MM.1S (cell line): ENCODE data around the gene TXK.

Experiments
- DNase-seq: peaks from one replicate; pipeline ENCODE4 v3.0.0-alpha.2; 2015
- H2AFZ ChIP-seq: fragments of 300-600 bp; sonication (generic); 2 replicates; pipeline ENCODE4 v1.6.0; 2016; ENCODE audit warnings: antibody characterized with exemption, low read length
- H3F3A ChIP-seq: fragments of 300-600 bp; sonication (generic); 2 replicates; pipeline ENCODE4 v1.6.1; 2016; ENCODE audit warnings: mild to moderate bottlenecking, antibody characterized with exemption, low read length, moderate library complexity, mixed read lengths; ENCODE audit not compliant: insufficient read depth
- H3K27ac ChIP-seq: fragments of 300-600 bp; sonication (generic); 2 replicates; pipeline ENCODE4 v1.5.1; 2016; ENCODE audit warnings: mild to moderate bottlenecking, low read length
- H3K27me3 ChIP-seq: fragments of 300-600 bp; sonication (generic); replicated peaks from 2 replicates; pipeline ENCODE4 v1.6.0; 2016; ENCODE audit warnings: low read length; ENCODE audit not compliant: insufficient read depth
- H3K36me3 ChIP-seq: fragments of 300-600 bp; sonication (generic); replicated peaks from 2 replicates; pipeline ENCODE4 v1.6.1; 2016; ENCODE audit warnings: mild to moderate bottlenecking, low read length, mixed read lengths; ENCODE audit not compliant: insufficient read depth
- H3K4me1 ChIP-seq: fragments of 300-600 bp; sonication (generic); 2 replicates; pipeline ENCODE4 v1.6.1; 2016; ENCODE audit warnings: low read length, mixed read lengths
- H3K4me2 ChIP-seq: fragments of 300-600 bp; sonication (generic); 2 replicates; pipeline ENCODE4 v1.6.0; 2016; ENCODE audit warnings: low read depth, low read length
- H3K4me3 ChIP-seq: fragments of 300-600 bp; sonication (generic); 2 replicates; pipeline ENCODE4 v1.5.1; 2016; ENCODE audit warnings: low read length, mixed read lengths
- H3K79me2 ChIP-seq: fragments of 300-600 bp; sonication (generic); 2 replicates; pipeline ENCODE4 v1.6.1; 2016; ENCODE audit warnings: mixed run types, low read length, mixed read lengths
- H3K9ac ChIP-seq: fragments of 300-600 bp; sonication (generic); 2 replicates; pipeline ENCODE4 v1.6.1; 2016; ENCODE audit warnings: low read length, mixed read lengths
- H3K9me2 ChIP-seq: fragments of 300-600 bp; sonication (generic); replicated peaks from 2 replicates; pipeline ENCODE4 v1.6.1; 2016; ENCODE audit warnings: mild to moderate bottlenecking, low read length, mixed read lengths; ENCODE audit not compliant: insufficient read depth
- H3K9me3 ChIP-seq: fragments of 300-600 bp; sonication (generic); replicated peaks from 2 replicates; pipeline ENCODE4 v1.6.1; 2016; ENCODE audit warnings: mild to moderate bottlenecking, low read length, mixed read lengths; ENCODE audit not compliant: insufficient read depth
- H4K20me1 ChIP-seq: fragments of 300-600 bp; sonication (generic); 2 replicates; pipeline ENCODE4 v1.6.1; 2016; ENCODE audit warnings: mild to moderate bottlenecking, low read length, moderate library complexity, mixed read lengths; ENCODE audit not compliant: insufficient read depth
- EZH2 ChIP-seq: fragments of 300-600 bp; sonication (generic); optimal IDR thresholded peaks from 2 replicates; pipeline ENCODE3; 2017; ENCODE audit warnings: low read depth, mild to moderate bottlenecking, antibody characterized with exemption, low read length, mixed read lengths
- EZH2phosphoT487 ChIP-seq: fragments of 300-600 bp; sonication (generic); IDR thresholded peaks from 2 replicates; pipeline ENCODE4 v1.6.1; 2018; ENCODE audit warnings: antibody characterized with exemption, low read length
- TF ChIP-seq, protein P1 (sequence below): fragments of 300-600 bp; sonication (generic); IDR thresholded peaks from 2 replicates; pipeline ENCODE4 v1.5.1; 2016; ENCODE audit warnings: antibody characterized with exemption, low read length, mixed read lengths

The TXK gene

DNA sequence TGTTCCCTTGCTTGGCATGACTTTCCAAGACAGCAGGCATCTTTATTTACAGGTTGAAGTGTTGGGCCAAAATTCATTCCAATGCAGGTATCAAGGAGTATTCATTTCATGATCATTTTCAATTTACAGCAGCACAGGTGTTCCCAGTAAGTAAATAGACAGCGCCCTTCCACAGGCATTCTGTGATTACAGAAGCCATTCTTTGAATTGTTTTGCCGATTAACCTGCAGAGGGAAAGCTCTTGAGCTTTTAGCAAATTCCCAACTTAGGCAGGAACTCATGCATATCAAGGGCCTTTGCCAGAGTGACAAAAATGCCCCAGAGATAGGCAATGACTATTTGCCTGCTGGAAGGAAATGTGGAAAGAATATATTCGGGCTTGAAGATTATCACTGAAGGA, 6.8 kb downstream of the TXK start:
- Histone ChIP-seq H2AFZ (no peak overlapping the region), H3K36me3 (no peaks in the 10 kb centered on the region), H3K9me3 (no peaks in the 10 kb centered on the region), H3F3A (peaks cover 35% of the 10 kb centered on the region), H3K79me2 (no peaks in the 10 kb centered on the region), H3K9ac (no peak overlapping the region), H3K9me2 (no peaks in the 10 kb centered on the region), H3K27ac (peak overlapping the region; percentile 8; the same call in 1 of the 2 replicates), H3K4me1 (peaks cover 26% of the 10 kb centered on the region), H3K4me2 (no peak overlapping the region), H4K20me1 (0 out of 2 replicates have a peak, but pooled peaks cover 4% of the 10 kb centered on the region), H3K4me3 (no peak overlapping the region), H3K27me3 (no peaks in the 10 kb centered on the region)
- TF ChIP-seq, protein P1, sequence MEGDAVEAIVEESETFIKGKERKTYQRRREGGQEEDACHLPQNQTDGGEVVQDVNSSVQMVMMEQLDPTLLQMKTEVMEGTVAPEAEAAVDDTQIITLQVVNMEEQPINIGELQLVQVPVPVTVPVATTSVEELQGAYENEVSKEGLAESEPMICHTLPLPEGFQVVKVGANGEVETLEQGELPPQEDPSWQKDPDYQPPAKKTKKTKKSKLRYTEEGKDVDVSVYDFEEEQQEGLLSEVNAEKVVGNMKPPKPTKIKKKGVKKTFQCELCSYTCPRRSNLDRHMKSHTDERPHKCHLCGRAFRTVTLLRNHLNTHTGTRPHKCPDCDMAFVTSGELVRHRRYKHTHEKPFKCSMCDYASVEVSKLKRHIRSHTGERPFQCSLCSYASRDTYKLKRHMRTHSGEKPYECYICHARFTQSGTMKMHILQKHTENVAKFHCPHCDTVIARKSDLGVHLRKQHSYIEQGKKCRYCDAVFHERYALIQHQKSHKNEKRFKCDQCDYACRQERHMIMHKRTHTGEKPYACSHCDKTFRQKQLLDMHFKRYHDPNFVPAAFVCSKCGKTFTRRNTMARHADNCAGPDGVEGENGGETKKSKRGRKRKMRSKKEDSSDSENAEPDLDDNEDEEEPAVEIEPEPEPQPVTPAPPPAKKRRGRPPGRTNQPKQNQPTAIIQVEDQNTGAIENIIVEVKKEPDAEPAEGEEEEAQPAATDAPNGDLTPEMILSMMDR: no peak
- TF ChIP-seq EZH2: no peak
- TF ChIP-seq EZH2phosphoT487: no peak
- DNase-seq: no peak

DNA sequence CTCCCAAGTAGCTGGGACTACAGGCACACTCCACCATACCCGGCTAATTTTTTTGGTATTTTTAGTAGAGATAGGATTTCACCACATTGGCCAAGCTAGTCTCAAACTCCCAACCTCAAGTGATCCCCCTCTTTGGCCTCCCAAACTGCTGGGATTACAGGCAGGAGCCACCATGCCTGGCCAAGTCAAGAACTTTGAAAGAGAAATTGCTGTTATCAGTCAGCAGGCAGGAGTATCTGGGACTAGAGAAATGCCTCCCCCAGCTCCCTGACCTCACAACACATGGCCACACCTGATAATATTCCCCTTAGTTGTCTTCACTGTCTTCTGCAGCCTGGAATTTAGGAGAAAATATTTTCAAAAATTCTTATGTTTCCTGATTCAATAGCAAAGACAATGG, 7.4 kb downstream of the TXK start:
- H2AFZ ChIP-seq: no peak overlapping the region
- no peaks in the 10 kb centered on the region for H3K36me3 ChIP-seq
- no peak for DNase-seq
- no peak overlapping the region for H3K27ac ChIP-seq
- TF ChIP-seq EZH2phosphoT487 (no peak), EZH2 (no peak)
- TF ChIP-seq, protein P1: no peak
- H4K20me1 ChIP-seq: 0 out of 2 replicates have a peak, but pooled peaks cover 2% of the 10 kb centered on the region
- H3K4me2 ChIP-seq: no peak overlapping the region
- H3K27me3 ChIP-seq: no peaks in the 10 kb centered on the region
- H3K9me3 ChIP-seq: no peaks in the 10 kb centered on the region
- no peak overlapping the region for H3K4me3 ChIP-seq
- H3K79me2 ChIP-seq: no peaks in the 10 kb centered on the region
- no peaks in the 10 kb centered on the region for H3K9me2 ChIP-seq
- peaks cover 30% of the 10 kb centered on the region for H3F3A ChIP-seq
- peaks cover 26% of the 10 kb centered on the region for H3K4me1 ChIP-seq
- no peak overlapping the region for H3K9ac ChIP-seq

DNA sequence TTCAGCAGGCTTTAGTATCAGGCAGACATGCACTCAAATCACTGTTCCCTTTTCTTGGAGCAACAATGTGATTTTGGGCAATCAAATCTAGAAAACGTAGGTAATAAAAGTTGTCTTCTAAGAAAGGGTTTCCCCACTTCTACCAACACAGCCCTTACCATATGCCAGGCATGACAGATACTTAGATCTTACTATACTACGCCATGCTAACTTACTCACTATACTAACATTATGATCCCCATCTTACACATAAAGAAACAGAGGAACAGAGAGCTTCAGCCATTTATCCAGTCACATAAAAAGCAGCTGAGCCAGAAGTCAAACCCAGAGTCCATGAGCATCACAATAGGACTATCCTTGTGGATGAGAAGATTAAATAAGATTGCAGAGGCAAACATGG, 9.2 kb downstream of the TXK start:
- H3K79me2 ChIP-seq: no peaks in the 10 kb centered on the region
- no peaks in the 10 kb centered on the region for H4K20me1 ChIP-seq
- TF ChIP-seq EZH2: no peak
- TF ChIP-seq EZH2phosphoT487: no peak
- TF ChIP-seq, protein P1: no peak
- H3K9me2 ChIP-seq: no peaks in the 10 kb centered on the region
- H3K9me3 ChIP-seq: no peaks in the 10 kb centered on the region
- no peak overlapping the region for H3K27ac ChIP-seq
- H3K4me2 ChIP-seq: no peak overlapping the region
- H3K4me3 ChIP-seq: no peak overlapping the region
- H3K27me3 ChIP-seq: no peaks in the 10 kb centered on the region
- peaks cover 20% of the 10 kb centered on the region for H3K4me1 ChIP-seq
- H3F3A ChIP-seq: peaks cover 21% of the 10 kb centered on the region
- no peak for DNase-seq
- H3K9ac ChIP-seq: no peak overlapping the region
- H3K36me3 ChIP-seq: no peaks in the 10 kb centered on the region
- H2AFZ ChIP-seq: no peak overlapping the region
